NK-92 treated with Interleukin-12 subunit alpha and Interleukin-12 subunit beta, amount 100 ng/mL, for 24 hours (cell line): ENCODE results near the gene PCDHGA11.
"Not testable (repeated sequence)": the region's sequence is repeated elsewhere in the genome, so short reads cannot be mapped to it uniquely, and the experiment has no call there.

Experiments used
- DNase-seq: peaks from one replicate; lab custom pipeline; 2025; lab: John Stamatoyannopoulos, UW

Gene PCDHGA11

DNA sequence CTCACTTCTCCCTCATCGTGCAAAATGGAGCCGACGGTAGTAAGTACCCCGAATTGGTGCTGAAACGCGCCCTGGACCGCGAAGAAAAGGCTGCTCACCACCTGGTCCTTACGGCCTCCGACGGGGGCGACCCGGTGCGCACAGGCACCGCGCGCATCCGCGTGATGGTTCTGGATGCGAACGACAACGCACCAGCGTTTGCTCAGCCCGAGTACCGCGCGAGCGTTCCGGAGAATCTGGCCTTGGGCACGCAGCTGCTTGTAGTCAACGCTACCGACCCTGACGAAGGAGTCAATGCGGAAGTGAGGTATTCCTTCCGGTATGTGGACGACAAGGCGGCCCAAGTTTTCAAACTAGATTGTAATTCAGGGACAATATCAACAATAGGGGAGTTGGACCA is 10.4 kb downstream of the PCDHGA11 start:
- no peak for DNase-seq

DNA sequence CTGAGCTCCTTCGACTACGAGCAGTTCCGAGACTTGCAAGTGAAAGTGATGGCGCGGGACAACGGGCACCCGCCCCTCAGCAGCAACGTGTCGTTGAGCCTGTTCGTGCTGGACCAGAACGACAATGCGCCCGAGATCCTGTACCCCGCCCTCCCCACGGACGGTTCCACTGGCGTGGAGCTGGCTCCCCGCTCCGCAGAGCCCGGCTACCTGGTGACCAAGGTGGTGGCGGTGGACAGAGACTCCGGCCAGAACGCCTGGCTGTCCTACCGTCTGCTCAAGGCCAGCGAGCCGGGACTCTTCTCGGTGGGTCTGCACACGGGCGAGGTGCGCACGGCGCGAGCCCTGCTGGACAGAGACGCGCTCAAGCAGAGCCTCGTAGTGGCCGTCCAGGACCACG is 11.5 kb downstream of the PCDHGA11 start:
- DNase-seq = not testable (repeated sequence)

DNA sequence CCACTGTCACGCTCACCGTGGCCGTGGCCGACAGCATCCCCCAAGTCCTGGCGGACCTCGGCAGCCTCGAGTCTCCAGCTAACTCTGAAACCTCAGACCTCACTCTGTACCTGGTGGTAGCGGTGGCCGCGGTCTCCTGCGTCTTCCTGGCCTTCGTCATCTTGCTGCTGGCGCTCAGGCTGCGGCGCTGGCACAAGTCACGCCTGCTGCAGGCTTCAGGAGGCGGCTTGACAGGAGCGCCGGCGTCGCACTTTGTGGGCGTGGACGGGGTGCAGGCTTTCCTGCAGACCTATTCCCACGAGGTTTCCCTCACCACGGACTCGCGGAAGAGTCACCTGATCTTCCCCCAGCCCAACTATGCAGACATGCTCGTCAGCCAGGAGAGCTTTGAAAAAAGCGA is 11.9 kb downstream of the PCDHGA11 start:
- not testable (repeated sequence) for DNase-seq

DNA sequence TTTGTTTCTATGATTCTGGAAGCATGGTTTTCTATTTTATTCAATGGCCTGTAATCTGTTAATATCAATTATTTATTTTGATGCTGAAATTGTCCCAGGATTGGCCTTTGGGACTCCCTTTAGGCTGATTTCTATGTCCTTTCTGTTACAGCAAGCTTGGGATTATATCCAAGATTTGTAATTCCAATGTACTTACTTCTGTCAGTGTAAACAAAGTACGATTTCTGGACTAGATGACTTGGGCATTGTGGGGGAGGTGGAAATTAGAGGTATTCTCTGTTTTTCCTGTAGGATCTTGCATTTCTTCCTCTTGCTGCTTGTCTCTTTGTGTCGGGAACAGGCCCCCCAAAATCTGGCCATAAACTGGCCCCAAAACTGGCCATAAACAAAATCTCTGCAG is 13.2 kb downstream of the PCDHGA11 start:
- DNase-seq = no peak

DNA sequence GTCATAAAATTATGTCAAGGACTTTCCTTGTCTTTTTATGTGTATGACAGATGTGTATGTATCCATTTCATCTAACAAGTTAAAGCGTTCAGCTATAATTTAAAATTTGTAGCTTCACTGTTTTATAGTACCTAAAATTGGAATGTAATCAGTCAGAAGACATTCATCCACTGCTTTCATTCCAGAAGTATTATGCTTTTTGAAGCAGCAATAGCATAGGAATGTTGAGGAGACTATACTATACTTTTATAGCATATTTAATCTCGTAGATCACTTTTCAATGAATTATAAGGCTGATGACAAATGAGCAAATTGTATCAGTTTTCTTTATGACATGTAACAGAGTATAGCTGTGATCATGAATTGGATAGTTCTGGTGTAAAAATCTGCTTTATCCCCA is 16.4 kb downstream of the PCDHGA11 start:
- no peak for DNase-seq

DNA sequence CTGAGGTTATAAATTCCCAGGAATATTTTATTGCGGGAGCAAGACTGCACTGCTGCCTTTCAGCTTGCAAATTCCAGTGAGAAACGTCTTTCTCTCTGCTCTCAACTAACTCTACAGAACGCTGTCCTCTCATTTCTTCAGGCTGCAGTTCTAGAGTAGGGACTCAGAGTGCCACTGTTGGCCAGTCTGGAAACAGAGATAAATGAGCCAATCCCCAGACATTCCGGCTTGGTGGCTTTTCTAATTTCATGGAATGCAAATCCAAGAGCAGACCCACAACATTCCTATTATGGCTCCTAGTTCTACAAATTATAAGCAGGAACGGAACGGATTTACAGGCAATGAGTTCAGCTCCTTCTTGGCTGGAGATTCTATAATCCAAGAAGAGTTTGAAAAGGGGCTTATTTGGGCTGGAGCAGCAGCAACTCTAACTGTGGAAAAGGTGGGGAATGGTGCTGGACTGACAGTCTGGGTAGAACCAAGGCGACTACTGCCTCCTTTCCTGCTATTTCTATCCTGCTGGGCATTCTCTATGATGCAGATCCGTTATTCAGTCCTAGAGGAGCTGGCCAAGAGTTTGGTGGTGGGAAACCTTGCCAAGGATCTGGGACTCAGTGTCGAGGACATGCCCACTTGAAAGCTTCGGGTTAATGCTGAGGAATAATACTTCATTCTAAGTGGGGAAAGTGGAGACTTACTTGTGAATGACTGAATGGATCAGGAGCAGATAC is 18.7 kb downstream of the PCDHGA11 start:
- no peak for DNase-seq

DNA sequence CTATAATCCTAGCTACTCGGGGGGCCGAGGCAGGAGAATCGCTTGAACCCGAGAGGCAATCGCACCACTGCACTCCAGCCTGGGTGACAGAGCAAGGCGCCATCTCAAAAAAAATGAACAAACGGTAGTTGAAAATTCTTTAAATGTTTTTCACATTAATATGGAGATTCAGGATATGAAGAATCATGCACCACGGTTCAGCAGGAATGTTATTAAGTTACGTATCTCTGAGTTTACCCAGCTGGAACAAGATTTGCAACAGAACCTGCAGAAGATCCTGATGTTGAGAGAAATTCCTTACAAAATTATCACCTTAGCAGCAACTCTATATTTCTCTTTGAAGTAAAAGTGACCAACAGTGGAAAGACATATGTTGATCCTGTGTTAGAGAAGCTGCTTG is 19.5 kb downstream of the PCDHGA11 start:
- no peak for DNase-seq

DNA sequence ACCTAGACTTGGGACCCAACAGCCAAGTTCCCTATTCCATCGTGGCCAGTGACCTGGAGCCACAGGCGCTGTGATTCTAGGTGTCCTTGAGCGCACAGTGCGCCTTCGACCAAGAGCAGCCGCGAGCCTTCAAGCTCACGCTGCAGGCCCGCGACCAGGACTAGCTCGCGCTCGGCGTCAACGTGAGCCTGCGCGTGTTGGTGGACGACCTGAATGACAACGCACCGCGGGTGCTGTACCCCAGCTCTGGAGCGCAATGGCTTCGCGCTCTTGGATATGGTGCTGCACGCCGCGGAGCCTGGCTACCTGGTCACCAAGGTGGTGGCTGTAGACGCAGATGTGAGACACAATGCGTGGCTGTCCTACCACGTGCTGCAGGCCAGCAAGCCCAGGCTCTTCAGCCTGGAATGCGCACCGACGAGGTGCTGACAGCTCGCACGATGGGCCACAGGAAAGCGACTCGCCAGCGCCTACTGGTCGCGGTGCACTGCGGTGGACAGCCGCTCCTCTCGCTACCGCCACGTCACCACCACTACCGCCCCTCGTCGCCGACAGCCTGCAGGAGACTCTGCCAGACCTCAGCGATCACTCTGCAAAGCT is 20.8 kb downstream of the PCDHGA11 start:
- DNase-seq = no peak

DNA sequence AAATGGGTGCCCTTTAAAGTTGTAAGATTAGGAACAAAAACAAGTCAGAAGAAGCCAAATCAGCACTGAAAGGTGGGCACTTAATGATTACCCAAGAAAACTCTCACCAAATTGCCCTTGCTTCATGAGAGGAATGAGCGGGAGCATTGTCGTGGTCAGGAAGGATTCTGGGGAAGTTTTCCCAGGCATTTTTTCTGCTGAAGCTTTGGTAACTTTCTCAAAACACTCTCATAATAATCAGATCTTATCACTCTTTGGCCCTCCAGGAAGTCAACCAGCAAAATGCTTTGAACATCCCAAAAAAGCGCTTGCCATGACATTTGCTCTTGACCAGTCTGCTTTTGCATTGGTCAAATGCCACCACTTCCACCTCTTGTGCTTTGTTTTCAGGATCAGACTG is 44.5 kb downstream of the PCDHGA11 start:
- no peak for DNase-seq
